ENCODE results near the gene RIN1.

The RIN1 gene

GRCh38 chr11:66287889-66288670 lies 48.2 kb downstream of the RIN1 start:
- H3K27ac ChIP-seq = peak overlapping the region; percentile 98
- no peak for TF ChIP-seq CTCF (conservative IDR thresholded peaks at IDR 0.05)

- no peak for TF ChIP-seq CTCF (conservative IDR thresholded peaks at IDR 0.05)
- peak overlapping the region; percentile 98 for H3K27ac ChIP-seq
These were observed 48.9 kb downstream of the RIN1 start for GRCh38 chr11:66287211-66287888.

- H3K27ac ChIP-seq = peak overlapping the region; percentile 98
- no peak for TF ChIP-seq CTCF (conservative IDR thresholded peaks at IDR 0.05)
These were observed 49.5 kb downstream of the RIN1 start for GRCh38 chr11:66286699-66287098.

- TF ChIP-seq CTCF (conservative IDR thresholded peaks at IDR 0.05) = no peak
- H3K27ac ChIP-seq = peak overlapping the region; percentile 98
These were observed 50.8 kb downstream of the RIN1 start for GRCh38 chr11:66285250-66285947.

GRCh38 chr11:66284526-66285078 lies 51.6 kb downstream of the RIN1 start:
- H3K27ac ChIP-seq = peak overlapping the region; percentile 98; the same call in 1 of the 2 replicates
- no peak for TF ChIP-seq CTCF (conservative IDR thresholded peaks at IDR 0.05)

GRCh38 chr11:66283461-66284105 lies 52.7 kb downstream of the RIN1 start:
- no peak for TF ChIP-seq CTCF (conservative IDR thresholded peaks at IDR 0.05)
- H3K27ac ChIP-seq = peak overlapping the region; percentile 43; the same call in 1 of the 2 replicates
